Neural progenitor cell (in vitro differentiated cells): ENCODE results near the gene ACKR3. TPM values are rescaled to one million over a fixed set of nuclear protein-coding genes. Genes with fewer than 3 reads are reported as not detected.

Experiments
- DNase-seq: peaks from one replicate; pipeline ENCODE4 v3.0.0-alpha.2; 2016; ENCODE audit warnings: low spot score
- H2AFZ ChIP-seq: fragments of 200-600 bp; sonication (generic); replicated peaks from 2 replicates; pipeline ENCODE4 v1.6.1; 2016; ENCODE audit warnings: antibody characterized with exemption
- H3F3A ChIP-seq: fragments of 200-600 bp; sonication (generic); 2 replicates; pipeline ENCODE4 v1.6.1; 2016; ENCODE audit warnings: antibody characterized with exemption, low read depth
- H3K27ac ChIP-seq: fragments of 200-600 bp; sonication (generic); 2 replicates; pipeline ENCODE4 v1.5.1; 2016; ENCODE audit warnings: mild to moderate bottlenecking
- H3K27me3 ChIP-seq: fragments of 200-600 bp; sonication (generic); 2 replicates; pipeline ENCODE4 v1.6.1; 2016; ENCODE audit warnings: mild to moderate bottlenecking, moderate library complexity
- H3K36me3 ChIP-seq: fragments of 200-600 bp; sonication (generic); 2 replicates; pipeline ENCODE4 v1.5.1; 2016
- H3K4me1 ChIP-seq: fragments of 200-600 bp; sonication (generic); 2 replicates; pipeline ENCODE4 v1.6.1; 2016; ENCODE audit warnings: mixed run types
- H3K4me2 ChIP-seq: fragments of 200-600 bp; sonication (generic); 2 replicates; pipeline ENCODE4 v1.6.1; 2016
- H3K4me3 ChIP-seq: fragments of 200-600 bp; sonication (generic); 2 replicates; pipeline ENCODE4 v1.5.1; 2016
- H3K79me2 ChIP-seq: fragments of 200-600 bp; sonication (generic); 2 replicates; pipeline ENCODE4 v1.6.1; 2016; ENCODE audit warnings: low read depth
- H3K9ac ChIP-seq: fragments of 200-600 bp; sonication (generic); 2 replicates; pipeline ENCODE4 v1.6.1; 2016
- H3K9me3 ChIP-seq: fragments of 200-600 bp; sonication (generic); 2 replicates; pipeline ENCODE4 v1.5.1; 2016; ENCODE audit warnings: low read depth
- H4K20me1 ChIP-seq: fragments of 200-600 bp; sonication (generic); 2 replicates; pipeline ENCODE4 v1.6.1; 2016; ENCODE audit warnings: low read depth
- H3K27ac Mint-ChIP-seq: 3 replicates; pipeline ENCODE4 v1.8.0; 2021; ENCODE audit warnings: mixed read lengths
- H3K27me3 Mint-ChIP-seq: 2 replicates; pipeline ENCODE4 v1.8.0; 2022; ENCODE audit warnings: low read depth, mild to moderate bottlenecking, inconsistent platforms, moderate library complexity, mixed read lengths; ENCODE audit not compliant: insufficient read depth
- H3K36me3 Mint-ChIP-seq: 3 replicates; pipeline ENCODE4 v1.8.0; 2021; ENCODE audit warnings: mixed read lengths
- H3K4me1 Mint-ChIP-seq: 3 replicates; pipeline ENCODE4 v1.8.0; 2021; ENCODE audit warnings: mixed read lengths
- H3K4me3 Mint-ChIP-seq: 3 replicates; pipeline ENCODE4 v1.8.0; 2021; ENCODE audit warnings: mild to moderate bottlenecking, moderate library complexity, mixed read lengths
- H3K9me3 Mint-ChIP-seq: 3 replicates; pipeline ENCODE4 v1.8.0; 2020; ENCODE audit warnings: mixed read lengths
- CTCF ChIP-seq: fragments of 200-600 bp; sonication (generic); IDR thresholded peaks from 2 replicates; pipeline ENCODE4 v1.5.1; 2017; ENCODE audit warnings: antibody characterized with exemption, mild to moderate bottlenecking
- EZH2 ChIP-seq: fragments of 200-600 bp; sonication (generic); IDR thresholded peaks from 2 replicates; pipeline ENCODE4 v1.6.1; 2017; ENCODE audit warnings: antibody characterized with exemption, mild to moderate bottlenecking, moderate library complexity
- EZH2phosphoT487 ChIP-seq: fragments of 200-600 bp; sonication (generic); IDR thresholded peaks from 2 replicates; pipeline ENCODE4 v1.6.1; 2017; ENCODE audit warnings: antibody characterized with exemption
- total RNA-seq: library from RNA; depleted of rRNA; stranded (reverse); fragments of >200 nt; gene quantifications from 2 replicates; pipeline ENCODE4 v1.2.3, GENCODE V29; 2015; ENCODE audit warnings: low replicate concordance

The ACKR3 gene
- total RNA-seq, 1 donor from 2014 or later, result 1.6 TPM

- no peak overlapping the region for H3K4me3 ChIP-seq
- DNase-seq, result no peak
- H3F3A ChIP-seq, result no peaks in the 10 kb centered on the region
- H3K36me3 ChIP-seq, result no peaks in the 10 kb centered on the region
- Mint-ChIP-seq H3K4me3 (no peak overlapping the region), H3K36me3 (no peaks in the 10 kb centered on the region), H3K27me3 (peaks cover 10% of the 10 kb centered on the region), H3K27ac (no peak overlapping the region), H3K4me1 (no peaks in the 10 kb centered on the region), H3K9me3 (peaks cover 9% of the 10 kb centered on the region)
- H3K4me2 ChIP-seq, result no peak overlapping the region
- no peak overlapping the region for H3K9ac ChIP-seq
- H3K27ac ChIP-seq, result no peak overlapping the region
- H3K79me2 ChIP-seq, result no peaks in the 10 kb centered on the region
- no peaks in the 10 kb centered on the region for H3K27me3 ChIP-seq
- no peaks in the 10 kb centered on the region for H3K9me3 ChIP-seq
- H3K4me1 ChIP-seq, result no peaks in the 10 kb centered on the region
- no peaks in the 10 kb centered on the region for H4K20me1 ChIP-seq
- TF ChIP-seq CTCF (no peak), EZH2phosphoT487 (no peak), EZH2 (no peak)
- no peak overlapping the region for H2AFZ ChIP-seq
These were observed 24.4 kb upstream of the ACKR3 start for GRCh38 chr2:236545248-236545658.

DNA sequence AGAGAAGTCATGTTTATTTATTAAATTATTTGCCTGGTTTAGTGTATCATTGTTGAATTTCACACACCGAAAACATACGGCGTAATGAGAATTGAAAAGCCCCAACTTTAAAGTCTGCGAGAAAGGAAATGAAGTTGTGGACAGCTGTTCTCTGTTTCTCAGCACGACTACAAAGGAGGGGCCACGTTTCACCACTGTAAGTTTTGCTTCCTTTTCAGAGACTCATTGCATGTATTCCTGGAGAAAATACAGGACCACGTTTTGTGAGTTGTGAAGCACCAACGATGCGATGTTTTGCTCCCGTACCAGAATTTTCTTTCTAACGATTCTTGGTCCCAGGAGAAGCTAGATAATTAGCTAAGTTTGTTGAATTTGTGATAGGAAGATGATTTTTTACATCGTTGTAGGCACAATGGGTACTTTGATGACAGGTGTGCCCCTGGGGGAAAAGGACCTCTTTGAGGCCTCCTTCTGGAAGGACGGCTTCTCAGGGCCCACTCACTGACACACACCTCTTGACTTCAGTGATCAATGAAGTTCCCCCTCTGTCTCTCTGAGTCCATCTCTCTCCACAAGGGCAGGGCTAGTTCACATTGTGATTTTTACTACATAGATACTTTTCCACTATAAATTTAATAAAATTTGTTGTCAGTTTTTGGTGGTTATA, 23.7 kb upstream of the ACKR3 start:
- no peak overlapping the region for H3K4me3 Mint-ChIP-seq
- H3K36me3 Mint-ChIP-seq, result no peaks in the 10 kb centered on the region
- no peak overlapping the region for H3K9ac ChIP-seq
- no peaks in the 10 kb centered on the region for H3K9me3 ChIP-seq
- H4K20me1 ChIP-seq, result no peaks in the 10 kb centered on the region
- no peak overlapping the region for H2AFZ ChIP-seq
- no peak overlapping the region for H3K4me3 ChIP-seq
- H3K27me3 ChIP-seq, result no peaks in the 10 kb centered on the region
- no peak overlapping the region for H3K27ac Mint-ChIP-seq
- H3K27ac ChIP-seq, result no peak overlapping the region
- peaks cover 9% of the 10 kb centered on the region for H3K9me3 Mint-ChIP-seq
- H3K4me2 ChIP-seq, result no peak overlapping the region
- H3K36me3 ChIP-seq, result no peaks in the 10 kb centered on the region
- H3K4me1 Mint-ChIP-seq, result no peaks in the 10 kb centered on the region
- H3K27me3 Mint-ChIP-seq, result peaks cover 10% of the 10 kb centered on the region
- H3K4me1 ChIP-seq, result no peaks in the 10 kb centered on the region
- H3F3A ChIP-seq, result no peaks in the 10 kb centered on the region
- TF ChIP-seq CTCF (no peak), EZH2phosphoT487 (no peak)
- no peak for DNase-seq
- no peaks in the 10 kb centered on the region for H3K79me2 ChIP-seq

DNA sequence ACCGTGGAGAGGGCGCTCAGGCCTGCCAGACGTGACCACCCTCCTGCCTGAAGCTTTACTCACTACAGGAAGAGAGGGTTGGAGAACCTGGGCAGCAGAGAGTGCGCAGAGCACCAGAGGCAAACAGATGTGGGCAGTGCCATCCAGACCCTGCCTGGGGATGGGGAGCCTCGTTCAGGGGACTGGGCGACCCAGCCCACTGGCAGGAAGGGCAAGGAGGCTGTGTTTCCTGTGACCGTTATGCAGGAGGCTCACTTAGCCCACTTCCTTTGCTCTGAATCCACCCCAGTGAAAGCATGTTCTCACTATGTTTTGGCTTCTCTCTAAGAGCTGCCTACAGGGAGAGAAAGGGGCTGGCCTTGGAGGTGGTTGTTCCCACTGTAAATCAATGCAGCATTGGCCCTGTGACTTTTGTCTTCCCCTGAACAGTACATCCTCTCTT, 23.0 kb upstream of the ACKR3 start:
- H3K4me3 ChIP-seq, result no peak overlapping the region
- no peaks in the 10 kb centered on the region for H3K36me3 ChIP-seq
- peaks cover 2% of the 10 kb centered on the region for H3F3A ChIP-seq
- Mint-ChIP-seq H3K27ac (no peak overlapping the region), H3K36me3 (no peaks in the 10 kb centered on the region), H3K4me3 (no peak overlapping the region), H3K27me3 (peaks cover 10% of the 10 kb centered on the region), H3K9me3 (peaks cover 9% of the 10 kb centered on the region), H3K4me1 (peaks cover 2% of the 10 kb centered on the region)
- no peaks in the 10 kb centered on the region for H3K27me3 ChIP-seq
- H3K27ac ChIP-seq, result no peak overlapping the region
- H3K4me2 ChIP-seq, result no peak overlapping the region
- TF ChIP-seq EZH2phosphoT487, result no peak
- TF ChIP-seq EZH2, result no peak
- no peak for TF ChIP-seq CTCF
- H3K79me2 ChIP-seq, result no peaks in the 10 kb centered on the region
- peaks cover 3% of the 10 kb centered on the region for H3K4me1 ChIP-seq
- H2AFZ ChIP-seq, result no peak overlapping the region
- DNase-seq, result no peak
- no peaks in the 10 kb centered on the region for H4K20me1 ChIP-seq
- H3K9me3 ChIP-seq, result no peaks in the 10 kb centered on the region
- H3K9ac ChIP-seq, result no peak overlapping the region
